ENCODE measurements around the gene TLE4.

DNA sequence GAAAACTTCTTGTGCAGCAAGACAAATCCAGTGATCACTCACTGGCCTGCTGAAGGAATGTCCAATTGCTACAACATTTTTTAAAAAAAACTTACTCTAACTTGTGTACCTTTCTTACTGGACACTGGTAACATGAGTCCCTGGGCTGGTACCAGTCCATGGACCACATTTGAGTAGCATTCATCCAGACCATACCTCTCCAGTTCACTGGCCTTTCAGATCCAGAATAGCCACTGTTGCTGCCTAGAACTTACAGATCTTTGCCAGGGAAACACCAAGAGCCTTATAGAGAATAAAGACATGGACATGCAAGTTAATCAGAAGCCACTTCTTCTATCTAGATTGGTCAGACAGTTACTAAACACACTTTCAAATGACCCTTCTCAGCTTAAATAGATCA is 185.3 kb downstream of the TLE4 start:
- TF ChIP-seq, protein P1, sequence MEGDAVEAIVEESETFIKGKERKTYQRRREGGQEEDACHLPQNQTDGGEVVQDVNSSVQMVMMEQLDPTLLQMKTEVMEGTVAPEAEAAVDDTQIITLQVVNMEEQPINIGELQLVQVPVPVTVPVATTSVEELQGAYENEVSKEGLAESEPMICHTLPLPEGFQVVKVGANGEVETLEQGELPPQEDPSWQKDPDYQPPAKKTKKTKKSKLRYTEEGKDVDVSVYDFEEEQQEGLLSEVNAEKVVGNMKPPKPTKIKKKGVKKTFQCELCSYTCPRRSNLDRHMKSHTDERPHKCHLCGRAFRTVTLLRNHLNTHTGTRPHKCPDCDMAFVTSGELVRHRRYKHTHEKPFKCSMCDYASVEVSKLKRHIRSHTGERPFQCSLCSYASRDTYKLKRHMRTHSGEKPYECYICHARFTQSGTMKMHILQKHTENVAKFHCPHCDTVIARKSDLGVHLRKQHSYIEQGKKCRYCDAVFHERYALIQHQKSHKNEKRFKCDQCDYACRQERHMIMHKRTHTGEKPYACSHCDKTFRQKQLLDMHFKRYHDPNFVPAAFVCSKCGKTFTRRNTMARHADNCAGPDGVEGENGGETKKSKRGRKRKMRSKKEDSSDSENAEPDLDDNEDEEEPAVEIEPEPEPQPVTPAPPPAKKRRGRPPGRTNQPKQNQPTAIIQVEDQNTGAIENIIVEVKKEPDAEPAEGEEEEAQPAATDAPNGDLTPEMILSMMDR (IDR thresholded peaks at IDR 0.05; ENCODE audit: insufficient read depth, low read length): no peak
- TF ChIP-seq POLR2AphosphoS5 (IDR thresholded peaks at IDR 0.05; ENCODE audit: low read depth) (no peak), GABPA (IDR thresholded peaks at IDR 0.05; ENCODE audit: low read depth) (no peak)
- TF ChIP-seq, protein P2, sequence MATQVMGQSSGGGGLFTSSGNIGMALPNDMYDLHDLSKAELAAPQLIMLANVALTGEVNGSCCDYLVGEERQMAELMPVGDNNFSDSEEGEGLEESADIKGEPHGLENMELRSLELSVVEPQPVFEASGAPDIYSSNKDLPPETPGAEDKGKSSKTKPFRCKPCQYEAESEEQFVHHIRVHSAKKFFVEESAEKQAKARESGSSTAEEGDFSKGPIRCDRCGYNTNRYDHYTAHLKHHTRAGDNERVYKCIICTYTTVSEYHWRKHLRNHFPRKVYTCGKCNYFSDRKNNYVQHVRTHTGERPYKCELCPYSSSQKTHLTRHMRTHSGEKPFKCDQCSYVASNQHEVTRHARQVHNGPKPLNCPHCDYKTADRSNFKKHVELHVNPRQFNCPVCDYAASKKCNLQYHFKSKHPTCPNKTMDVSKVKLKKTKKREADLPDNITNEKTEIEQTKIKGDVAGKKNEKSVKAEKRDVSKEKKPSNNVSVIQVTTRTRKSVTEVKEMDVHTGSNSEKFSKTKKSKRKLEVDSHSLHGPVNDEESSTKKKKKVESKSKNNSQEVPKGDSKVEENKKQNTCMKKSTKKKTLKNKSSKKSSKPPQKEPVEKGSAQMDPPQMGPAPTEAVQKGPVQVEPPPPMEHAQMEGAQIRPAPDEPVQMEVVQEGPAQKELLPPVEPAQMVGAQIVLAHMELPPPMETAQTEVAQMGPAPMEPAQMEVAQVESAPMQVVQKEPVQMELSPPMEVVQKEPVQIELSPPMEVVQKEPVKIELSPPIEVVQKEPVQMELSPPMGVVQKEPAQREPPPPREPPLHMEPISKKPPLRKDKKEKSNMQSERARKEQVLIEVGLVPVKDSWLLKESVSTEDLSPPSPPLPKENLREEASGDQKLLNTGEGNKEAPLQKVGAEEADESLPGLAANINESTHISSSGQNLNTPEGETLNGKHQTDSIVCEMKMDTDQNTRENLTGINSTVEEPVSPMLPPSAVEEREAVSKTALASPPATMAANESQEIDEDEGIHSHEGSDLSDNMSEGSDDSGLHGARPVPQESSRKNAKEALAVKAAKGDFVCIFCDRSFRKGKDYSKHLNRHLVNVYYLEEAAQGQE (IDR thresholded peaks at IDR 0.05; ENCODE audit: insufficient replicate concordance, low read depth): no peak

All from HL-60 (cell line).